HepG2 (cell line): ENCODE results near the gene GGT7. TPM values are rescaled to one million over a fixed set of nuclear protein-coding genes. Genes with fewer than 3 reads are reported as not detected.

ENCODE experiments used
- DPF2 ChIP-seq: sonication (generic); formaldehyde crosslinking; IDR thresholded peaks from 2 replicates; pipeline ENCODE4 v1.4.0; 2020; ENCODE audit warnings: mild to moderate bottlenecking, low read depth, missing genetic modification reagents, borderline replicate concordance
- ESRRA ChIP-seq: sonication (generic); formaldehyde crosslinking; IDR thresholded peaks from 2 replicates; pipeline ENCODE4 v1.5.1; 2020; ENCODE audit warnings: mild to moderate bottlenecking, low read depth, missing genetic modification reagents
- KDM1A ChIP-seq: IDR thresholded peaks from 2 replicates; pipeline ENCODE4 v1.6.1; 2016; ENCODE audit warnings: missing compliant biosample characterization
- MBNL3 ChIP-seq: fragments of 250-450 bp; sonication (Bioruptor Pico); conservative IDR thresholded peaks from 2 replicates; pipeline ENCODE4 v1.8.0; 2022; ENCODE audit warnings: mild to moderate bottlenecking, inconsistent platforms
- NFAT5 ChIP-seq: sonication (generic); formaldehyde crosslinking; IDR thresholded peaks from 2 replicates; pipeline ENCODE4 v1.4.0; 2020; ENCODE audit warnings: missing genetic modification reagents
- NFIB ChIP-seq: sonication (generic); formaldehyde crosslinking; IDR thresholded peaks from 2 replicates; pipeline ENCODE4 v1.9.0; 2021; ENCODE audit warnings: missing genetic modification reagents, mild to moderate bottlenecking, borderline replicate concordance
- ONECUT2 ChIP-seq: sonication (generic); formaldehyde crosslinking; IDR thresholded peaks from 2 replicates; pipeline ENCODE4 v1.4.0; 2020; ENCODE audit warnings: missing genetic modification reagents
- RFX3 ChIP-seq: IDR thresholded peaks from 2 replicates; pipeline ENCODE4 v1.6.1; 2016; ENCODE audit warnings: missing biosample characterization, missing genetic modification reagents
- SRSF9 ChIP-seq: fragments of 200-400 bp; formaldehyde crosslinking; IDR thresholded peaks from 2 replicates; pipeline ENCODE4 v1.6.1; 2018; ENCODE audit warnings: borderline replicate concordance, mild to moderate bottlenecking, low read depth, low read length; ENCODE audit not compliant: insufficient read depth, poor library complexity, severe bottlenecking
- TOE1 ChIP-seq: sonication (generic); formaldehyde crosslinking; IDR thresholded peaks from 2 replicates; pipeline ENCODE4 v1.4.0; 2020; ENCODE audit warnings: mild to moderate bottlenecking, missing genetic modification reagents
- ZFP1 ChIP-seq: IDR thresholded peaks from 2 replicates; pipeline ENCODE4 v1.6.1; 2016
- ZNF24 ChIP-seq: fragments of 450-650 bp; IDR thresholded peaks from 2 replicates; pipeline ENCODE4 v1.6.1; 2017; ENCODE audit warnings: antibody characterized with exemption, mild to moderate bottlenecking
- ZNF331 ChIP-seq: sonication (generic); formaldehyde crosslinking; IDR thresholded peaks from 2 replicates; pipeline ENCODE4 v1.4.0; 2020; ENCODE audit warnings: missing genetic modification reagents
- ZNF367 ChIP-seq: sonication (generic); formaldehyde crosslinking; IDR thresholded peaks from 2 replicates; pipeline ENCODE4 v1.4.0; 2020; ENCODE audit warnings: missing genetic modification reagents, borderline replicate concordance
- ZNF430 ChIP-seq: sonication (generic); formaldehyde crosslinking; IDR thresholded peaks from 2 replicates; pipeline ENCODE4 v1.9.0; 2021; ENCODE audit warnings: mild to moderate bottlenecking, missing genetic modification reagents
- ZNF432 ChIP-seq: sonication (generic); formaldehyde crosslinking; IDR thresholded peaks from 2 replicates; pipeline ENCODE4 v1.5.0; 2020; ENCODE audit warnings: missing genetic modification reagents, mild to moderate bottlenecking, borderline replicate concordance
- ZNF564 ChIP-seq: sonication (generic); formaldehyde crosslinking; IDR thresholded peaks from 2 replicates; pipeline ENCODE4 v1.8.1; 2023; ENCODE audit warnings: mild to moderate bottlenecking, missing genetic modification reagents
- ZNF576 ChIP-seq: sonication (generic); formaldehyde crosslinking; IDR thresholded peaks from 2 replicates; pipeline ENCODE4 v1.4.0; 2020; ENCODE audit warnings: mild to moderate bottlenecking, missing genetic modification reagents
- ZNF598 ChIP-seq: sonication (generic); formaldehyde crosslinking; IDR thresholded peaks from 2 replicates; pipeline ENCODE4 v1.5.1; 2020; ENCODE audit warnings: mild to moderate bottlenecking, missing genetic modification reagents, borderline replicate concordance
- ZNF616 ChIP-seq: sonication (generic); formaldehyde crosslinking; IDR thresholded peaks from 2 replicates; pipeline ENCODE4 v1.5.0; 2020; ENCODE audit warnings: low read depth, mild to moderate bottlenecking, missing genetic modification reagents
- ZNF775 ChIP-seq: sonication (generic); formaldehyde crosslinking; IDR thresholded peaks from 2 replicates; pipeline ENCODE4 v1.4.0; 2020; ENCODE audit warnings: missing genetic modification reagents, mild to moderate bottlenecking, moderate library complexity, borderline replicate concordance
- ZNF878 ChIP-seq: sonication (generic); formaldehyde crosslinking; IDR thresholded peaks from 2 replicates; pipeline ENCODE4 v1.8.1; 2023; ENCODE audit warnings: mild to moderate bottlenecking, missing genetic modification reagents, moderate library complexity
- ZSCAN5A ChIP-seq: sonication (generic); formaldehyde crosslinking; IDR thresholded peaks from 2 replicates; pipeline ENCODE4 v1.8.0; 2022; ENCODE audit warnings: mild to moderate bottlenecking, missing genetic modification reagents, borderline replicate concordance
- polyA plus RNA-seq, 8 experiments: library from polyadenylated mRNA; depleted of rRNA in 3 of 8; stranded (reverse) in 7 of 8; unstranded in 1 of 8; fragments of >200 nt; fragmentation: Illumina TruSeq in 4 of 8; extraction: Trizol in 4 of 8; gene quantifications; 2 replicates each; pipeline versions ENCODE4 v1.2.1 to v1.2.3, GENCODE V29; 2011 to 2016; ENCODE audit warnings: low read depth in 4 of 8, missing spikeins in 1 of 8, mixed read lengths in 1 of 8; ENCODE audit not compliant: insufficient read depth in 1 of 8
- total RNA-seq, 5 experiments: library from RNA; depleted of rRNA; stranded (reverse); fragments of >200 nt; fragmentation: Illumina TruSeq; extraction: Trizol; gene quantifications; 2 replicates each; pipeline ENCODE4 v1.2.3, GENCODE V29; 2016; ENCODE audit warnings: low read depth in 1 of 5

Gene GGT7
- total and polyA plus RNA-seq, 2 of the 13 experiments (the other 11 are each of a cell fraction or from before 2014, with no cell fraction given), result 6.6 to 23.0 TPM

- TF ChIP-seq ZSCAN5A (CRISPR knock-in tag) (no peak), ZNF564 (CRISPR knock-in tag) (no peak), NFAT5 (CRISPR knock-in tag) (peak; percentile 49; the same call in 1 of the 2 replicates), ZNF24 (no peak), ESRRA (CRISPR knock-in tag) (no peak), ZNF430 (CRISPR knock-in tag) (no peak), RFX3 (CRISPR knock-in tag) (no peak), ZNF331 (no peak), KDM1A (CRISPR knock-in tag) (no peak; the same call in 1 of the 2 replicates), MBNL3 (CRISPR knock-in tag) (no peak), ONECUT2 (CRISPR knock-in tag) (no peak), ZNF598 (CRISPR knock-in tag) (peak; percentile 62; the same call in 1 of the 2 replicates), ZNF576 (CRISPR knock-in tag) (no peak), ZFP1 (CRISPR knock-in tag) (0 out of 2 replicates have a peak, but pooled peaks have one; percentile 30), ZNF878 (CRISPR knock-in tag) (no peak), ZNF775 (no peak), ZNF432 (CRISPR knock-in tag) (no peak), NFIB (no peak), ZNF367 (no peak), ZNF616 (CRISPR knock-in tag) (no peak), TOE1 (CRISPR knock-in tag) (no peak), SRSF9 (no peak), DPF2 (CRISPR knock-in tag) (no peak)
These were observed 1.5 kb upstream of the GGT7 start (continued) for GRCh38 chr20:34874094-34874654.
